ENCODE results near the gene PER2.
"Not testable (repeated sequence)": the region's sequence is repeated elsewhere in the genome, so short reads cannot be mapped to it uniquely, and the experiment has no call there.

Gene PER2

GRCh38 chr2:238287737-238288649 is at the start of gene PER2:
Gene PER2, minus strand, starts transcription at chr2:238288610. Its CDS starts 10,674 bp downstream, at chr2:238277936.
- peak; percentile 64 for DNase-seq

- no peak for DNase-seq
Measured at GRCh38 chr2:238337846-238338245, 49.4 kb upstream of the PER2 start.

- no peak for DNase-seq
Measured at GRCh38 chr2:238336793-238337444, 48.5 kb upstream of the PER2 start.

GRCh38 chr2:238336151-238336550 is 47.7 kb upstream of the PER2 start:
- DNase-seq: no peak

- DNase-seq: not testable (repeated sequence)
Measured at GRCh38 chr2:238335591-238335990, 47.2 kb upstream of the PER2 start.

GRCh38 chr2:238334885-238335284 is 46.5 kb upstream of the PER2 start:
- DNase-seq: no peak

- DNase-seq: no peak
Measured at GRCh38 chr2:238331916-238332315, 43.5 kb upstream of the PER2 start.

GRCh38 chr2:238330391-238330790 is 42.0 kb upstream of the PER2 start:
- no peak for DNase-seq

GRCh38 chr2:238327751-238328150 is 39.3 kb upstream of the PER2 start:
- DNase-seq: no peak

- DNase-seq: no peak
Measured at GRCh38 chr2:238326801-238327365, 38.5 kb upstream of the PER2 start.

- no peak for DNase-seq
Measured at GRCh38 chr2:238325694-238326093, 37.3 kb upstream of the PER2 start.

GRCh38 chr2:238324248-238324647 is 35.8 kb upstream of the PER2 start:
- DNase-seq: not testable (repeated sequence)

- DNase-seq: no peak
Measured at GRCh38 chr2:238322001-238322411, 33.6 kb upstream of the PER2 start.

GRCh38 chr2:238321467-238321866 is 33.1 kb upstream of the PER2 start:
- no peak for DNase-seq

GRCh38 chr2:238320648-238321281 is 32.4 kb upstream of the PER2 start:
- no peak for DNase-seq

GRCh38 chr2:238320246-238320647 is 31.8 kb upstream of the PER2 start, which contains the start of gene TRAF3IP1:
Gene TRAF3IP1, plus strand, starts transcription at chr2:238320518. Its CDS starts 145 bp downstream, at chr2:238320663.
- DNase-seq: peak; percentile 85

- DNase-seq: no peak
Measured at GRCh38 chr2:238315031-238315595, 26.7 kb upstream of the PER2 start.

- DNase-seq: no peak
Measured at GRCh38 chr2:238314576-238314975, 26.2 kb upstream of the PER2 start.

- DNase-seq: no peak
Measured at GRCh38 chr2:238313991-238314350, 25.6 kb upstream of the PER2 start.

- no peak for DNase-seq
Measured at GRCh38 chr2:238313289-238313990, 25.0 kb upstream of the PER2 start.

GRCh38 chr2:238310721-238311120 is 22.3 kb upstream of the PER2 start:
- not testable (repeated sequence) for DNase-seq

- DNase-seq: no peak
Measured at GRCh38 chr2:238308177-238308576, 19.8 kb upstream of the PER2 start.

Data from CD4-positive, alpha-beta T cell treated with Interferon gamma for 1 hour (primary cell).